HepG2 (cell line): Measurements from ENCODE around the gene HSPA1A. TPM values are rescaled to one million over a fixed set of nuclear protein-coding genes. Genes with fewer than 3 reads are reported as not detected.

Experiments used
- CBFB ChIP-seq: sonication (generic); formaldehyde crosslinking; IDR thresholded peaks from 2 replicates; pipeline ENCODE4 v1.4.0; 2020; ENCODE audit warnings: missing genetic modification reagents
- ETV5 ChIP-seq: IDR thresholded peaks from 2 replicates; pipeline ENCODE4 v1.6.1; 2018; ENCODE audit warnings: missing biosample characterization, missing genetic modification reagents, inconsistent platforms, borderline replicate concordance
- HMG20B ChIP-seq: conservative IDR thresholded peaks from 2 replicates; pipeline ENCODE4 v1.6.1; 2016; ENCODE audit warnings: missing genetic modification reagents, missing compliant biosample characterization
- HOXA7 ChIP-seq: sonication (generic); formaldehyde crosslinking; IDR thresholded peaks from 2 replicates; pipeline ENCODE4 v1.8.1; 2022; ENCODE audit warnings: mild to moderate bottlenecking, missing genetic modification reagents, moderate library complexity
- ISX ChIP-seq: sonication (generic); formaldehyde crosslinking; conservative IDR thresholded peaks from 2 replicates; pipeline ENCODE4 v1.5.0; 2020; ENCODE audit warnings: missing genetic modification reagents
- KLF6 ChIP-seq: IDR thresholded peaks from 2 replicates; pipeline ENCODE4 v1.8.0; 2016; ENCODE audit warnings: missing biosample characterization, missing genetic modification reagents
- MATR3 ChIP-seq: sonication (generic); formaldehyde crosslinking; IDR thresholded peaks from 2 replicates; pipeline ENCODE4 v1.4.0; 2020; ENCODE audit warnings: missing genetic modification reagents
- MTA3 ChIP-seq: sonication (generic); formaldehyde crosslinking; IDR thresholded peaks from 2 replicates; pipeline ENCODE4 v1.4.0; 2020; ENCODE audit warnings: missing genetic modification reagents
- PCBP1 ChIP-seq: fragments of 200-400 bp; formaldehyde crosslinking; IDR thresholded peaks from 2 replicates; pipeline ENCODE4 v1.6.1; 2017; ENCODE audit warnings: mild to moderate bottlenecking, low read depth, low read length, borderline replicate concordance
- SOX6 ChIP-seq, 2 experiments: fragments of 450-650 bp in 1 of 2; sonication (generic) in 1 of 2; formaldehyde crosslinking in 1 of 2; IDR thresholded peaks; 2 replicates each; pipeline versions ENCODE4 v1.4.0 to v1.6.1; 2017 to 2020; ENCODE audit warnings: antibody characterized with exemption in 1 of 2, mild to moderate bottlenecking in 1 of 2, missing genetic modification reagents in 1 of 2
- SP5 ChIP-seq: IDR thresholded peaks from 2 replicates; pipeline ENCODE4 v1.6.1; 2016; ENCODE audit warnings: low read depth, borderline replicate concordance
- ZNF256 ChIP-seq: sonication (generic); formaldehyde crosslinking; conservative IDR thresholded peaks from 2 replicates; pipeline ENCODE4 v1.4.0; 2020; ENCODE audit warnings: missing genetic modification reagents
- ZNF331 ChIP-seq: sonication (generic); formaldehyde crosslinking; IDR thresholded peaks from 2 replicates; pipeline ENCODE4 v1.4.0; 2020; ENCODE audit warnings: missing genetic modification reagents
- ZNF557 ChIP-seq: sonication (generic); formaldehyde crosslinking; IDR thresholded peaks from 2 replicates; pipeline ENCODE4 v1.4.0; 2020; ENCODE audit warnings: missing genetic modification reagents
- ZNF558 ChIP-seq: sonication (generic); formaldehyde crosslinking; IDR thresholded peaks from 2 replicates; pipeline ENCODE4 v1.9.0; 2022; ENCODE audit warnings: mild to moderate bottlenecking, missing genetic modification reagents, borderline replicate concordance
- ZNF562 ChIP-seq: sonication (generic); formaldehyde crosslinking; IDR thresholded peaks from 2 replicates; pipeline ENCODE4 v1.8.0; 2022; ENCODE audit warnings: missing genetic modification reagents, borderline replicate concordance
- polyA plus RNA-seq, 8 experiments: library from polyadenylated mRNA; depleted of rRNA in 3 of 8; stranded (reverse) in 7 of 8; unstranded in 1 of 8; fragments of >200 nt; fragmentation: Illumina TruSeq in 4 of 8; extraction: Trizol in 4 of 8; gene quantifications; 2 replicates each; pipeline versions ENCODE4 v1.2.1 to v1.2.3, GENCODE V29; 2011 to 2016; ENCODE audit warnings: low read depth in 4 of 8, missing spikeins in 1 of 8, mixed read lengths in 1 of 8; ENCODE audit not compliant: insufficient read depth in 1 of 8
- total RNA-seq, 5 experiments: library from RNA; depleted of rRNA; stranded (reverse); fragments of >200 nt; fragmentation: Illumina TruSeq; extraction: Trizol; gene quantifications; 2 replicates each; pipeline ENCODE4 v1.2.3, GENCODE V29; 2016; ENCODE audit warnings: low read depth in 1 of 5
- TF ChIP-seq, protein P1 (sequence below): sonication (generic); formaldehyde crosslinking; IDR thresholded peaks from 2 replicates; pipeline ENCODE4 v1.9.0; 2022; ENCODE audit warnings: missing genetic modification reagents, mild to moderate bottlenecking, borderline replicate concordance
- TF ChIP-seq, protein P2 (sequence below), 2 experiments: fragments of 450-650 bp in 1 of 2; sonication (generic) in 1 of 2; formaldehyde crosslinking; IDR thresholded peaks; 2 replicates each; pipeline versions ENCODE4 v1.5.0 to v1.8.0; 2020 to 2022; ENCODE audit warnings: mild to moderate bottlenecking in 1 of 2, missing genetic modification reagents in 1 of 2
- TF ChIP-seq, protein P3 (sequence below): sonication (generic); formaldehyde crosslinking; IDR thresholded peaks from 2 replicates; pipeline ENCODE4 v1.8.0; 2022; ENCODE audit warnings: mild to moderate bottlenecking, missing genetic modification reagents, borderline replicate concordance
- TF ChIP-seq, protein P4 (sequence below): sonication (generic); formaldehyde crosslinking; IDR thresholded peaks from 2 replicates; pipeline ENCODE4 v1.4.0; 2020; ENCODE audit warnings: missing genetic modification reagents
- TF ChIP-seq, protein P5 (sequence below): sonication (generic); formaldehyde crosslinking; IDR thresholded peaks from 2 replicates; pipeline ENCODE4 v1.4.0; 2020; ENCODE audit warnings: mild to moderate bottlenecking, missing genetic modification reagents

HSPA1A gene
- total and polyA plus RNA-seq, 2 of the 13 experiments (the other 11 are each of a cell fraction or from before 2014, with no cell fraction given) = 44.5 to 85.0 TPM

DNA sequence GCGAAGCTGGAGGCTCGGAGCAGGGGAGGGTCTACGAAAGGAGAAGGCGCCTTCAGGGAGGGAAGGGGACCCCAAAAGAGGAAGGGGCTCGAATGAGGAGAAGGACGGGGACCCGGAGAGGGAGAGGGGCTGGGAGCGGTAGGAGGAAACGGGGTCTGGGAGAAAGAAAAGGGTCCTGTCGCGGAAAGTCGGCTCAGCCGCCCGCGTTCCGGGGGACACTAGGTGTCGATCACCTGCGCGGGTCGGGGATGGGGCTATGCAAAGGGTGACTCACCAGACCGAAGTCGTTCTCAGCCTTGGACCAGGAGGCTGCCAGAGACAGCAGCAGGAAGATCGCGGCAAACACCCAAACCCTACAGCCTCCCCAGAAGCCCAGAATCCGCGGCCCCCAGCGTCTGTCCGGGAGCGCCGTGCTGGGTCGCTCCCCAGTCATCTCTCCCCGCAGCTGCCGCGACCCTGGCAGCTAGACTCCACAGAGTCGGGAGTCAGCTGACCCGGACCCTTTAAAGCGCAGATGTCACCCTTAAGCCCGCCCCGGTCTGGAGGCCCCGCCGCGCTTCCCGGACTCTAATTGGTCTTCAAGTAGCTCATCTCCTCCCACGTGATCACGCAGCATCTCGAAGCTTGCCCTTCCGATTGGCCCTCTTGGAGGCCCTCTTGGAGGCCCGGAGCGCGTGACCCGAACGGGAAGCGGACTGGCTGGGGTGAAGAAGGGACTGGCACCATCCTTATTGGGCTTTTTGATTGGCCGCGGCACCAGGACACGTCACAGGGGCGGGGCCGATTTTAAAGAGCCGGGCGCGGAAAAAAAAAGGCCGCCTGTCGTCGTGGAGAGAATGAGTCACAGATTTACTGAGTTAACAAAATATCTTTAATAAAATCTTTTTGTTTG is 47.2 kb downstream of the HSPA1A start, which contains the start of gene NEU1 (continued):
- TF ChIP-seq, protein P1, sequence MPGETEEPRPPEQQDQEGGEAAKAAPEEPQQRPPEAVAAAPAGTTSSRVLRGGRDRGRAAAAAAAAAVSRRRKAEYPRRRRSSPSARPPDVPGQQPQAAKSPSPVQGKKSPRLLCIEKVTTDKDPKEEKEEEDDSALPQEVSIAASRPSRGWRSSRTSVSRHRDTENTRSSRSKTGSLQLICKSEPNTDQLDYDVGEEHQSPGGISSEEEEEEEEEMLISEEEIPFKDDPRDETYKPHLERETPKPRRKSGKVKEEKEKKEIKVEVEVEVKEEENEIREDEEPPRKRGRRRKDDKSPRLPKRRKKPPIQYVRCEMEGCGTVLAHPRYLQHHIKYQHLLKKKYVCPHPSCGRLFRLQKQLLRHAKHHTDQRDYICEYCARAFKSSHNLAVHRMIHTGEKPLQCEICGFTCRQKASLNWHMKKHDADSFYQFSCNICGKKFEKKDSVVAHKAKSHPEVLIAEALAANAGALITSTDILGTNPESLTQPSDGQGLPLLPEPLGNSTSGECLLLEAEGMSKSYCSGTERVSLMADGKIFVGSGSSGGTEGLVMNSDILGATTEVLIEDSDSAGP = peak; percentile 99
- no peak for TF ChIP-seq MATR3 (CRISPR knock-in tag)
- TF ChIP-seq HMG20B = peak; percentile 33; the same call in 1 of the 2 replicates
- no peak for TF ChIP-seq MTA3 (CRISPR knock-in tag)
- no peak for TF ChIP-seq ZNF562 (CRISPR knock-in tag)
- TF ChIP-seq, protein P2, sequence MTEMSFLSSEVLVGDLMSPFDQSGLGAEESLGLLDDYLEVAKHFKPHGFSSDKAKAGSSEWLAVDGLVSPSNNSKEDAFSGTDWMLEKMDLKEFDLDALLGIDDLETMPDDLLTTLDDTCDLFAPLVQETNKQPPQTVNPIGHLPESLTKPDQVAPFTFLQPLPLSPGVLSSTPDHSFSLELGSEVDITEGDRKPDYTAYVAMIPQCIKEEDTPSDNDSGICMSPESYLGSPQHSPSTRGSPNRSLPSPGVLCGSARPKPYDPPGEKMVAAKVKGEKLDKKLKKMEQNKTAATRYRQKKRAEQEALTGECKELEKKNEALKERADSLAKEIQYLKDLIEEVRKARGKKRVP (CRISPR knock-in tag; IDR thresholded peaks at IDR 0.05) = peak in 1 of 2 experiments; percentile 66; a peak in 1 of 4 replicates
- TF ChIP-seq ISX (CRISPR knock-in tag) = no peak; the same call in 1 of the 2 replicates
- TF ChIP-seq CBFB (CRISPR knock-in tag) = peak; percentile 91; the same call in 1 of the 2 replicates
- TF ChIP-seq ZNF256 = no peak; the same call in 1 of the 2 replicates
- no peak for TF ChIP-seq SOX6 (IDR thresholded peaks at IDR 0.05)
- peak; percentile 51; the same call in 1 of the 2 replicates for TF ChIP-seq SOX6 (CRISPR knock-in tag; IDR thresholded peaks at IDR 0.05)
- TF ChIP-seq ZNF557 (CRISPR knock-in tag) = peak; percentile 57; the same call in 1 of the 2 replicates
- peak; percentile 55; the same call in 1 of the 2 replicates for TF ChIP-seq ETV5 (CRISPR knock-in tag)
- TF ChIP-seq ZNF331 (CRISPR knock-in tag) = peak; percentile 90
- TF ChIP-seq HOXA7 = no peak
- TF ChIP-seq, protein P3, sequence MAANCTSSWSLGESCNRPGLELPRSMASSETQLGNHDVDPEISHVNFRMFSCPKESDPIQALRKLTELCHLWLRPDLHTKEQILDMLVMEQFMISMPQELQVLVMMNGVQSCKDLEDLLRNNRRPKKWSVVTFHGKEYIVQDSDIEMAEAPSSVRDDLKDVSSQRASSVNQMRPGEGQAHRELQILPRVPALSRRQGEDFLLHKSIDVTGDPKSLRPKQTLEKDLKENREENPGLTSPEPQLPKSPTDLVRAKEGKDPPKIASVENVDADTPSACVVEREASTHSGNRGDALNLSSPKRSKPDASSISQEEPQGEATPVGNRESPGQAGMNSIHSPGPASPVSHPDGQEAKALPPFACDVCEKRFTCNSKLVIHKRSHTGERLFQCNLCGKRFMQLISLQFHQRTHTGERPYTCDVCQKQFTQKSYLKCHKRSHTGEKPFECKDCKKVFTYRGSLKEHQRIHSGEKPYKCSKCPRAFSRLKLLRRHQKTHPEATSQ = peak; percentile 93
- TF ChIP-seq ZNF558 (CRISPR knock-in tag) = peak; percentile 73; the same call in 1 of the 2 replicates
- peak; percentile 40; the same call in 1 of the 2 replicates for TF ChIP-seq SP5 (CRISPR knock-in tag)
- TF ChIP-seq KLF6 (CRISPR knock-in tag) = peak; percentile 98
- TF ChIP-seq, protein P4, sequence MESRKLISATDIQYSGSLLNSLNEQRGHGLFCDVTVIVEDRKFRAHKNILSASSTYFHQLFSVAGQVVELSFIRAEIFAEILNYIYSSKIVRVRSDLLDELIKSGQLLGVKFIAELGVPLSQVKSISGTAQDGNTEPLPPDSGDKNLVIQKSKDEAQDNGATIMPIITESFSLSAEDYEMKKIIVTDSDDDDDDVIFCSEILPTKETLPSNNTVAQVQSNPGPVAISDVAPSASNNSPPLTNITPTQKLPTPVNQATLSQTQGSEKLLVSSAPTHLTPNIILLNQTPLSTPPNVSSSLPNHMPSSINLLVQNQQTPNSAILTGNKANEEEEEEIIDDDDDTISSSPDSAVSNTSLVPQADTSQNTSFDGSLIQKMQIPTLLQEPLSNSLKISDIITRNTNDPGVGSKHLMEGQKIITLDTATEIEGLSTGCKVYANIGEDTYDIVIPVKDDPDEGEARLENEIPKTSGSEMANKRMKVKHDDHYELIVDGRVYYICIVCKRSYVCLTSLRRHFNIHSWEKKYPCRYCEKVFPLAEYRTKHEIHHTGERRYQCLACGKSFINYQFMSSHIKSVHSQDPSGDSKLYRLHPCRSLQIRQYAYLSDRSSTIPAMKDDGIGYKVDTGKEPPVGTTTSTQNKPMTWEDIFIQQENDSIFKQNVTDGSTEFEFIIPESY (CRISPR knock-in tag) = no peak
- TF ChIP-seq, protein P5, sequence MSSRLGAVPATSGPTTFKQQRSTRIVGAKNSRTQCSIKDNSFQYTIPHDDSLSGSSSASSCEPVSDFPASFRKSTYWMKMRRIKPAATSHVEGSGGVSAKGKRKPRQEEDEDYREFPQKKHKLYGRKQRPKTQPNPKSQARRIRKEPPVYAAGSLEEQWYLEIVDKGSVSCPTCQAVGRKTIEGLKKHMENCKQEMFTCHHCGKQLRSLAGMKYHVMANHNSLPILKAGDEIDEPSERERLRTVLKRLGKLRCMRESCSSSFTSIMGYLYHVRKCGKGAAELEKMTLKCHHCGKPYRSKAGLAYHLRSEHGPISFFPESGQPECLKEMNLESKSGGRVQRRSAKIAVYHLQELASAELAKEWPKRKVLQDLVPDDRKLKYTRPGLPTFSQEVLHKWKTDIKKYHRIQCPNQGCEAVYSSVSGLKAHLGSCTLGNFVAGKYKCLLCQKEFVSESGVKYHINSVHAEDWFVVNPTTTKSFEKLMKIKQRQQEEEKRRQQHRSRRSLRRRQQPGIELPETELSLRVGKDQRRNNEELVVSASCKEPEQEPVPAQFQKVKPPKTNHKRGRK = no peak
- peak; percentile 91; the same call in 1 of the 2 replicates for TF ChIP-seq PCBP1
